HG02610 (cell line): ENCODE results near the gene HEMK1.

ENCODE experiments used
- ATAC-seq: cut with Tn5 transposase; IDR thresholded peaks from one replicate; pipeline ENCODE4 v1.9.1; 2021; ENCODE audit warnings: mild to moderate bottlenecking, moderate library complexity; ENCODE audit not compliant: unreplicated experiment

Gene HEMK1

GRCh38 chr3:50633230-50633790 is 64.0 kb downstream of the HEMK1 start:
- ATAC-seq, result no peak

GRCh38 chr3:50635066-50635465 is 65.7 kb downstream of the HEMK1 start:
- no peak for ATAC-seq

- ATAC-seq, result no peak
Observed at GRCh38 chr3:50637011-50637410, 67.7 kb downstream of the HEMK1 start.

DNA sequence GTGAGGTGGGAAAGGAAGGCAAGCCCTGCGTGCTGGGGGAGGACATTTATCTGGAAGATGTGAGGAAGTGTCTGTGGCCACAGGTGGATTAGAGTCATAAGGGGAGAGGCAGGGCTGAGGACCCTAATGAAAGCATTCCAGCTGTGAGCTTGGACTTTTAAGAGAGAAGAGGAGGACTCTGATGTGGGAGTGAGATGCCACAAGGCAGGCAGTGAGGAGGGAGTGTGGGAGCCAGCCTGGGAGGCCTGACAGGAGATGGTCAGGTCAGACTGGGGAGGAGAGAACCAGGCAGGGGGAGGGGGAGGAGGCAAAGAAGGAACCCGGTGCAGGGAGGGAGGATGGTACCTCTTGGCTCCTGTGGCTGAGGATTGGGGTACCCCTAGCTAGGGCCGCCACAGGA is 68.6 kb downstream of the HEMK1 start:
- ATAC-seq, result no peak

DNA sequence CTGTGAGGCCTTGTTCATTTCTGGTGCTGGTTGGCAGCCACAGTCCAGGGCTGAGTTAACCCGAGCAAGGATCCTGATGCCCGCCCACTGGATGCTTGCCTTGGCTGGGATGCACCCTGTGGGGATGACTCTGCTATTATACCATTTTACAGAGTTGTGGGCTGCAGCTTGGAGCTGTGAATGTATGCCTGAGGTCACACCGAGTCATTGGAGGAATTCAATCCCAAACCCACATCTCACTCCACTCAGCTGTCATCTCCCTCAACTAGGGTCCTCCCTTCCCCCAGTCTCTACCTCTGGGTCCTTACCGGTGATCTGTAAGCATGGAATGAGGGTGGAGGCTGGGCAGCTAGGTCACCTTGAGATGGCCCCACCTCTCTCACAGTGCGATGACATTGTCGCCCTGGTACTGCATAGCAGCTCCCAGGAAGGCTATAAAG is 69.8 kb downstream of the HEMK1 start:
- no peak for ATAC-seq

DNA sequence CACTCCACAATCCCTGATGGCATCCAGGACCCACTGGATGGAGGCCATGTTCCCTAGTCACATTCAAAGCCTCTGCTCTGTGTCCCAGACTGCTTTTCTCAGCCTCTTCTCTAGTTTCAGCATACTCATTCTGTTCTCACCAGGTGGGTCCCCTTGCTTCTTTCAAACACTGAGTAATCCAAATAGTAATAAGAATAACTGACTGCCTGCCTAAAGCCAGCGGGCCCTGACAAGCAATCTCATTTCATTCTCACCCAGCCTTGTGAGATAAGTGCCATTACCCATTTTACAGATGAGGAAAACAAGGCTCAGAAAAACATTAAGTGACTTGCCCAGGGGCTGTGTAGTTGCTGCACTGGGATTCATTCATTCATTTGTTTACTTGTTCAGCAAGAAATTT is 73.1 kb downstream of the HEMK1 start:
- peak; percentile 39 for ATAC-seq

- no peak for ATAC-seq
Observed at GRCh38 chr3:50644561-50644960, 75.2 kb downstream of the HEMK1 start.

DNA sequence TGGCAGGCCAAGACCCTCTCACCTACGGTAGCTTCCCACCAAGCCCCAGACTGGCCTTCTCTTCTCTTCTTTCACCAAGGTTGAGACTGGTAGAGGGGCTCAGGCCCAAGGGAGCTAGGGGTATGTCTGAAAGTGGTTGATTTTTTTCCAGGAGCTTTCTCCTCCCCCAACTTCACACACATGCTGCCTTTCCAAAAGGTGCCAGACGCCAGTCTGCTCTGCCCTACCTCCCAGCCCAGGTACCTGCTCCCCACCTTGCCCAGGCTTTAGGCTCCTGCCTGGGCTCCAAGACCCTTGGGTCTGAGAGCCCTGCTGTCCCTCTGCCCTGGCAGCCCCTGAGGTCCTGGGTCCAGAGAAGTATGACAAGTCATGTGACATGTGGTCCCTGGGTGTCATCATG is 76.1 kb downstream of the HEMK1 start:
- ATAC-seq, result no peak
